ENCODE measurements around the gene GSTA4. TPM values are rescaled to one million over a fixed set of nuclear protein-coding genes. Genes with fewer than 3 reads are reported as not detected.

GSTA4 gene
- polyA plus RNA-seq, 1 donor (not counting 4 experiments of a cell fraction or from before 2014, with no cell fraction given) = 40.2 TPM

GRCh38 chr6:53010504-53010903 lies 15.4 kb upstream of the GSTA4 start:
- Histone ChIP-seq H3K4me2 (ENCODE audit: control insufficient read depth, extremely low read depth, insufficient read depth, low read depth, low read length) (no peak overlapping the region), H3K4me3 (ENCODE audit: control insufficient read depth in 2 of 3, extremely low read depth in 1 of 3, insufficient read depth in 2 of 3, low read depth in 1 of 3, low read length in 3 of 3) (no peak overlapping the region), H4K20me1 (ENCODE audit: control insufficient read depth, extremely low read depth, insufficient read depth, low read length) (no peaks in the 10 kb centered on the region), H3K36me3 (ENCODE audit: control insufficient read depth in 2 of 2, extremely low read depth in 1 of 2, insufficient read depth in 2 of 2, low read length in 2 of 2) (peaks cover 0 to 5% of the 10 kb centered on the region in 2 experiments), H2AFZ (ENCODE audit: control insufficient read depth, low read length) (no peak overlapping the region), H3K27me3 (ENCODE audit: control insufficient read depth, extremely low read depth, insufficient read depth, low read length) (no peaks in the 10 kb centered on the region), H3K27ac (ENCODE audit: control insufficient read depth, insufficient read depth, low read length) (no peak overlapping the region), H3K9me1 (ENCODE audit: control insufficient read depth, extremely low read depth, insufficient read depth, low read length) (no peaks in the 10 kb centered on the region), H3K9ac (ENCODE audit: control insufficient read depth, extremely low read depth, insufficient read depth, low read length) (no peak overlapping the region), H3K9me3 (ENCODE audit: control insufficient read depth, low read depth, low read length) (no peaks in the 10 kb centered on the region), H3K4me1 (ENCODE audit: control insufficient read depth, extremely low read depth, insufficient read depth, low read length) (no peaks in the 10 kb centered on the region), H3K79me2 (ENCODE audit: control insufficient read depth, insufficient read depth, low read length) (no peaks in the 10 kb centered on the region)
- no peak for TF ChIP-seq EZH2 (IDR thresholded peaks at IDR 0.05; ENCODE audit: low read length)
- TF ChIP-seq CTCF (optimal IDR thresholded peaks at IDR 0.05 in 1 of 3, IDR thresholded peaks at IDR 0.05 in 1 of 3, conservative IDR thresholded peaks at IDR 0.05 in 1 of 3; ENCODE audit: extremely low read depth in 1 of 3, insufficient read depth in 2 of 3, low read length in 3 of 3) = no peak
- DNase-seq (ENCODE audit: low read depth, low spot score) = no peak
- dilution Hi-C loops (cut with MboI; ENCODE audit: extremely low pct_ligation_motif_present, low sequenced_read_pairs) = no loop called here
- FAIRE-seq = no peak

GRCh38 chr6:53009511-53009910 lies 14.4 kb upstream of the GSTA4 start:
- DNase-seq (ENCODE audit: low read depth, low spot score) (no peak), FAIRE-seq (no peak)
- Histone ChIP-seq H3K4me2 (ENCODE audit: control insufficient read depth, extremely low read depth, insufficient read depth, low read depth, low read length) (no peak overlapping the region), H3K4me1 (ENCODE audit: control insufficient read depth, extremely low read depth, insufficient read depth, low read length) (no peaks in the 10 kb centered on the region), H3K4me3 (ENCODE audit: control insufficient read depth in 2 of 3, extremely low read depth in 1 of 3, insufficient read depth in 2 of 3, low read depth in 1 of 3, low read length in 3 of 3) (no peak overlapping the region), H3K79me2 (ENCODE audit: control insufficient read depth, insufficient read depth, low read length) (no peaks in the 10 kb centered on the region), H3K27ac (ENCODE audit: control insufficient read depth, insufficient read depth, low read length) (no peak overlapping the region), H4K20me1 (ENCODE audit: control insufficient read depth, extremely low read depth, insufficient read depth, low read length) (no peaks in the 10 kb centered on the region), H3K27me3 (ENCODE audit: control insufficient read depth, extremely low read depth, insufficient read depth, low read length) (no peaks in the 10 kb centered on the region), H3K36me3 (ENCODE audit: control insufficient read depth in 2 of 2, extremely low read depth in 1 of 2, insufficient read depth in 2 of 2, low read length in 2 of 2) (peaks cover 0 to 5% of the 10 kb centered on the region in 2 experiments), H3K9ac (ENCODE audit: control insufficient read depth, extremely low read depth, insufficient read depth, low read length) (no peak overlapping the region), H3K9me1 (ENCODE audit: control insufficient read depth, extremely low read depth, insufficient read depth, low read length) (no peaks in the 10 kb centered on the region), H2AFZ (ENCODE audit: control insufficient read depth, low read length) (no peak overlapping the region), H3K9me3 (ENCODE audit: control insufficient read depth, low read depth, low read length) (no peaks in the 10 kb centered on the region)
- TF ChIP-seq EZH2 (IDR thresholded peaks at IDR 0.05; ENCODE audit: low read length) = no peak
- no peak for TF ChIP-seq CTCF (optimal IDR thresholded peaks at IDR 0.05 in 1 of 3, IDR thresholded peaks at IDR 0.05 in 1 of 3, conservative IDR thresholded peaks at IDR 0.05 in 1 of 3; ENCODE audit: extremely low read depth in 1 of 3, insufficient read depth in 2 of 3, low read length in 3 of 3)
- dilution Hi-C loops (cut with MboI; ENCODE audit: extremely low pct_ligation_motif_present, low sequenced_read_pairs) = no loop called here

Measured in keratinocyte (primary cell).